H1 (cell line): ENCODE measurements around the gene DYNAP. TPM values are rescaled to one million over a fixed set of nuclear protein-coding genes. Genes with fewer than 3 reads are reported as not detected.

Source experiments
- CTCF ChIA-PET: fragments of 300-600 bp; sonication (Branson Sonifier 250); formaldehyde crosslinking; loops from one replicate; lab custom pipeline; 2021; ENCODE audit not compliant: partially characterized antibody; lab: Charles Lee
- POLR2A ChIA-PET: fragments of 300-600 bp; sonication (Branson Sonifier 250); formaldehyde crosslinking; loops from one replicate; lab custom pipeline; 2021; ENCODE audit warnings: inconsistent platforms; ENCODE audit not compliant: partially characterized antibody; lab: Charles Lee
- DNase-seq, 2 experiments: peaks; one replicate each; pipeline versions ENCODE4 v3.0.0 to v3.0.0-alpha.2; 2010 to 2022; ENCODE audit warnings: low spot score in 2 of 2, low read depth in 1 of 2, mixed read lengths in 1 of 2
- FAIRE-seq: peaks from 2 replicates; lab custom pipeline; 2011; peaks lifted over from hg19 to GRCh38; lab: Jason Lieb, UNC
- H2AFZ ChIP-seq: 2 replicates; pipeline ENCODE4 v1.8.1; 2012; ENCODE audit warnings: low read length, inconsistent platforms
- H2AK5ac ChIP-seq: 2 replicates; pipeline ENCODE4 v1.6.1; 2013; ENCODE audit warnings: low read depth, low read length
- H2BK120ac ChIP-seq: replicated peaks from 2 replicates; pipeline ENCODE3; 2013; ENCODE audit warnings: low read depth, low read length, inconsistent platforms
- H2BK12ac ChIP-seq: 2 replicates; pipeline ENCODE4 v1.6.1; 2013; ENCODE audit warnings: low read depth, low read length
- H2BK15ac ChIP-seq: 2 replicates; pipeline ENCODE4 v1.6.1; 2013; ENCODE audit warnings: low read length
- H2BK20ac ChIP-seq: 2 replicates; pipeline ENCODE4 v1.6.1; 2013; ENCODE audit warnings: low read length
- H2BK5ac ChIP-seq: 2 replicates; pipeline ENCODE4 v1.6.1; 2013; ENCODE audit warnings: low read depth, low read length
- H3K14ac ChIP-seq: 2 replicates; pipeline ENCODE4 v1.6.1; 2013; ENCODE audit warnings: inconsistent platforms; ENCODE audit not compliant: insufficient read length
- H3K18ac ChIP-seq: 2 replicates; pipeline ENCODE4 v1.6.1; 2013; ENCODE audit warnings: low read length; ENCODE audit errors: extremely low read depth
- H3K23ac ChIP-seq: 2 replicates; pipeline ENCODE4 v1.6.1; 2013; ENCODE audit warnings: inconsistent platforms; ENCODE audit not compliant: insufficient read length
- H3K23me2 ChIP-seq: 2 replicates; pipeline ENCODE4 v1.6.1; 2013; ENCODE audit warnings: low read depth, low read length
- H3K27ac ChIP-seq: 2 replicates; pipeline ENCODE4 v1.6.1; 2011; ENCODE audit warnings: low read depth, low read length, inconsistent platforms
- H3K27me3 ChIP-seq, 4 experiments: replicated peaks in 1 of 4; 1 replicate in 1 of 4; 2 replicates in 3 of 4; pipeline versions ENCODE4 v1.6.1 to v1.8.1; 2011 to 2013; ENCODE audit warnings: low read length in 3 of 4, mild to moderate bottlenecking in 3 of 4, inconsistent platforms in 2 of 4, mixed read lengths in 2 of 4, moderate library complexity in 1 of 4; ENCODE audit not compliant: control insufficient read depth in 3 of 4, insufficient read depth in 3 of 4; ENCODE audit errors: extremely low read depth in 1 of 4
- H3K36me3 ChIP-seq, 4 experiments: 2 replicates each; pipeline versions ENCODE4 v1.6.1 to v1.8.1; 2011 to 2013; ENCODE audit warnings: mild to moderate bottlenecking in 4 of 4, low read length in 3 of 4, moderate library complexity in 2 of 4, control low read depth in 1 of 4, inconsistent platforms in 1 of 4; ENCODE audit not compliant: insufficient read depth in 4 of 4, control insufficient read depth in 2 of 4
- H3K4ac ChIP-seq: replicated peaks from 2 replicates; pipeline ENCODE3; 2013; ENCODE audit warnings: low read length, low read depth, mixed read lengths, inconsistent platforms; ENCODE audit not compliant: insufficient read length
- H3K4me1 ChIP-seq, 4 experiments: replicated peaks in 1 of 4; 1 replicate in 1 of 4; 2 replicates in 3 of 4; pipeline versions ENCODE4 v1.6.1 to v1.8.1; 2011 to 2013; ENCODE audit warnings: low read length in 3 of 4, inconsistent platforms in 2 of 4, mixed read lengths in 1 of 4; ENCODE audit not compliant: insufficient read depth in 4 of 4, control insufficient read depth in 3 of 4
- H3K4me2 ChIP-seq, 2 experiments: 2 replicates each; pipeline versions ENCODE4 v1.6.1 to v1.8.1; 2011 to 2013; ENCODE audit warnings: low read depth in 2 of 2, low read length in 2 of 2, control low read depth in 1 of 2, inconsistent platforms in 1 of 2, mild to moderate bottlenecking in 1 of 2; ENCODE audit not compliant: insufficient read depth in 1 of 2
- H3K4me3 ChIP-seq, 4 experiments: fragments of 200-600, 300-600 bp in 1 of 4; sonication (generic), shearing (Covaris generic), sonication (Bioruptor Twin) in 1 of 4; 2 replicates each; pipeline versions ENCODE4 v1.5.1 to v1.8.1; 2011 to 2016; ENCODE audit warnings: low read length in 4 of 4, low read depth in 3 of 4, control low read depth in 2 of 4, inconsistent platforms in 2 of 4, mild to moderate bottlenecking in 2 of 4, mixed read lengths in 1 of 4, moderate library complexity in 1 of 4; ENCODE audit not compliant: insufficient read depth in 2 of 4; ENCODE audit errors: extremely low read depth in 1 of 4
- H3K56ac ChIP-seq: replicated peaks from 2 replicates; pipeline ENCODE3; 2013; ENCODE audit warnings: low read depth, mild to moderate bottlenecking, mixed read lengths, low read length, inconsistent platforms; ENCODE audit not compliant: insufficient read length
- H3K79me1 ChIP-seq: 2 replicates; pipeline ENCODE4 v1.6.1; 2013; ENCODE audit warnings: low read depth, low read length, control low read depth
- H3K79me2 ChIP-seq, 2 experiments: 2 replicates each; pipeline versions ENCODE4 v1.6.1 to v1.8.1; 2012 to 2013; ENCODE audit warnings: low read length in 2 of 2, mild to moderate bottlenecking in 2 of 2, inconsistent platforms in 1 of 2; ENCODE audit not compliant: insufficient read depth in 2 of 2, control insufficient read depth in 1 of 2
- H3K9ac ChIP-seq, 4 experiments: replicated peaks in 1 of 4; 1 replicate in 1 of 4; 2 replicates in 3 of 4; pipeline versions ENCODE4 v1.6.1 to v1.8.1; 2011 to 2013; ENCODE audit warnings: low read depth in 3 of 4, low read length in 3 of 4, control low read depth in 2 of 4, mild to moderate bottlenecking in 2 of 4, moderate library complexity in 2 of 4, inconsistent platforms in 1 of 4; ENCODE audit errors: extremely low read depth in 1 of 4
- H3K9me3 ChIP-seq, 2 experiments: 2 replicates each; pipeline versions ENCODE4 v1.6.1 to v1.8.1; 2012 to 2013; ENCODE audit warnings: mild to moderate bottlenecking in 2 of 2, moderate library complexity in 2 of 2, control low read depth in 1 of 2, inconsistent platforms in 1 of 2, low read depth in 1 of 2, low read length in 1 of 2, mixed read lengths in 1 of 2; ENCODE audit not compliant: insufficient read depth in 2 of 2
- H4K20me1 ChIP-seq, 2 experiments: replicated peaks in 1 of 2; 2 replicates each; pipeline versions ENCODE3 to v1.8.1; 2011 to 2013; ENCODE audit warnings: inconsistent platforms in 2 of 2, low read length in 2 of 2, mild to moderate bottlenecking in 1 of 2; ENCODE audit not compliant: insufficient read depth in 2 of 2, control insufficient read depth in 1 of 2
- H4K5ac ChIP-seq: 2 replicates; pipeline ENCODE4 v1.6.1; 2013; ENCODE audit warnings: low read length, low read depth, mixed read lengths, inconsistent platforms; ENCODE audit not compliant: insufficient read length
- H4K8ac ChIP-seq: 2 replicates; pipeline ENCODE4 v1.8.0; 2013; ENCODE audit warnings: mild to moderate bottlenecking, moderate library complexity, low read length, inconsistent platforms; ENCODE audit not compliant: insufficient read depth; ENCODE audit errors: extremely low read depth
- H4K91ac ChIP-seq: replicated peaks from 2 replicates; pipeline ENCODE3; 2013; ENCODE audit warnings: low read length, mixed read lengths, inconsistent platforms; ENCODE audit not compliant: insufficient read length
- CREB1 ChIP-seq: IDR thresholded peaks from 2 replicates; pipeline ENCODE4 v1.6.1; 2012; ENCODE audit warnings: inconsistent platforms
- EGR1 ChIP-seq: IDR thresholded peaks from 2 replicates; pipeline ENCODE4 v1.6.1; 2011; ENCODE audit warnings: low read depth, low read length, borderline replicate concordance
- EP300 ChIP-seq, 2 experiments: IDR thresholded peaks; 1 replicate in 1 of 2; 2 replicates in 1 of 2; pipeline ENCODE4 v1.6.1; 2011 to 2012; ENCODE audit warnings: low read depth in 2 of 2, low read length in 2 of 2, mild to moderate bottlenecking in 2 of 2, borderline replicate concordance in 1 of 2, inconsistent platforms in 1 of 2, moderate library complexity in 1 of 2
- EZH2 ChIP-seq: fragments of 200-600 bp; sonication (generic); IDR thresholded peaks from 2 replicates; pipeline ENCODE4 v1.7.1; 2012; ENCODE audit warnings: low read depth, mild to moderate bottlenecking, moderate library complexity, low read length, inconsistent platforms; ENCODE audit not compliant: severe bottlenecking
- KDM4A ChIP-seq: IDR thresholded peaks from one replicate; pipeline ENCODE4 v1.7.1; 2012; ENCODE audit warnings: low read depth, mild to moderate bottlenecking, moderate library complexity, low read length, inconsistent platforms; ENCODE audit not compliant: severe bottlenecking
- NANOG ChIP-seq: IDR thresholded peaks from 2 replicates; pipeline ENCODE4 v1.6.1; 2011; ENCODE audit warnings: low read length, low read depth, mild to moderate bottlenecking, inconsistent platforms; ENCODE audit not compliant: insufficient read depth, poor library complexity, severe bottlenecking
- RFX5 ChIP-seq: IDR thresholded peaks from 2 replicates; pipeline ENCODE4 v1.6.1; 2011; ENCODE audit warnings: low read depth, low read length, improper control_type of control experiment, borderline replicate concordance
- RXRA ChIP-seq: IDR thresholded peaks from 2 replicates; pipeline ENCODE4 v1.6.1; 2011; ENCODE audit warnings: low read depth, mild to moderate bottlenecking, low read length, moderate library complexity; ENCODE audit not compliant: insufficient read depth
- SP1 ChIP-seq: IDR thresholded peaks from 2 replicates; pipeline ENCODE4 v1.6.1; 2011; ENCODE audit warnings: low read depth, low read length
- SP4 ChIP-seq: IDR thresholded peaks from 2 replicates; pipeline ENCODE4 v1.6.1; 2012; ENCODE audit warnings: low read length, inconsistent platforms
- TAF7 ChIP-seq: optimal IDR thresholded peaks from 2 replicates; pipeline ENCODE3; 2011; ENCODE audit warnings: low read depth, mild to moderate bottlenecking, inconsistent platforms, low read length, moderate library complexity, borderline replicate concordance
- TBP ChIP-seq: IDR thresholded peaks from 2 replicates; pipeline ENCODE4 v1.6.1; 2011; ENCODE audit warnings: low read depth, low read length, improper control_type of control experiment
- USF2 ChIP-seq: IDR thresholded peaks from 2 replicates; pipeline ENCODE4 v1.6.1; 2011; ENCODE audit warnings: low read length, improper control_type of control experiment
- WGBS, 2 experiments: shearing (Covaris generic) in 1 of 2; methylation state at CpG; one replicate each; pipeline versions ENCODE4 v1.1.6 to v1.1.7; 2013 to 2015; ENCODE audit warnings: low lambda C conversion rate in 2 of 2, mixed read lengths in 2 of 2, inconsistent platforms in 1 of 2, low coverage in 1 of 2, missing lambda C conversion rate in 1 of 2; ENCODE audit not compliant: insufficient replicate concordance in 2 of 2, insufficient coverage in 1 of 2, insufficient read length in 1 of 2; ENCODE audit errors: extremely low coverage in 1 of 2, missing lambda C conversion rate in 1 of 2; 5-methylcytosine and 5-hydroxymethylcytosine counted together
- polyA plus RNA-seq, 7 experiments: library from polyadenylated mRNA; depleted of rRNA in 3 of 7; stranded (reverse) in 5 of 7; unstranded in 2 of 7; fragments of >200 nt in 5 of 7; fragments of 200-250 nt in 2 of 7; gene quantifications; 1 replicate in 5 of 7; 2 replicates in 1 of 7; 4 replicates in 1 of 7; pipeline versions ENCODE4 v1.2.1 to v1.2.3, GENCODE V29; 2011 to 2013; ENCODE audit warnings: missing spikeins in 2 of 7, mixed read lengths in 2 of 7
- total RNA-seq: library from RNA; stranded (reverse); fragmentation: NEBNext Ultra II Directional; extraction: Animal tissue kit (Norgen Biotek cat#: 25700); gene quantifications from 2 replicates; pipeline ENCODE4 v1.2.1, GENCODE V29; 2021

DYNAP gene
- total and polyA plus RNA-seq, 2 of the 8 experiments (the other 6 are each of a cell fraction or from before 2014, with no cell fraction given) = 0.22 to 1.5 TPM

- WGBS, 2 experiments = 86% methylated on average over 3 of the region's 3 CpGs; no CpG with 5 or more reads in 1 of the 2 experiments
- ChIA-PET POLR2A (no interaction called here), CTCF (no interaction called here)
- H3K79me2 ChIP-seq = no peaks in the 10 kb centered on the region
- H3K36me3 ChIP-seq = no peaks in the 10 kb centered on the region
- DNase-seq (no peak), FAIRE-seq (no peak)
- H3K18ac ChIP-seq = no peak overlapping the region
- H3K23me2 ChIP-seq = no peaks in the 10 kb centered on the region; the same call in 1 of the 2 replicates
- no peak overlapping the region for H4K5ac ChIP-seq
- no peak overlapping the region for H2BK20ac ChIP-seq
- no peak overlapping the region for H3K23ac ChIP-seq
- H2AFZ ChIP-seq = no peak overlapping the region
- no peak overlapping the region for H3K9ac ChIP-seq
- H3K14ac ChIP-seq = no peak overlapping the region
- no peak overlapping the region for H3K4me3 ChIP-seq
- H4K91ac ChIP-seq = no peak overlapping the region
- no peak overlapping the region for H2BK5ac ChIP-seq
- no peaks in the 10 kb centered on the region for H3K27me3 ChIP-seq
- H3K79me1 ChIP-seq = no peaks in the 10 kb centered on the region
- no peaks in the 10 kb centered on the region for H4K20me1 ChIP-seq
- no peaks in the 10 kb centered on the region for H3K4me1 ChIP-seq
- no peak overlapping the region for H3K4me2 ChIP-seq
- H3K56ac ChIP-seq = no peak overlapping the region
- no peak overlapping the region for H3K4ac ChIP-seq
- H2BK120ac ChIP-seq = no peak overlapping the region
- no peak overlapping the region for H3K27ac ChIP-seq
- H2BK15ac ChIP-seq = no peak overlapping the region
- no peak overlapping the region for H2BK12ac ChIP-seq
- no peak overlapping the region for H2AK5ac ChIP-seq
- H4K8ac ChIP-seq = no peak overlapping the region
- H3K9me3 ChIP-seq = peaks cover 4 to 9% of the 10 kb centered on the region in 2 experiments; a peak in 3 of 4 replicates
- no peak for TF ChIP-seq EGR1
- TF ChIP-seq TAF7 = no peak
- no peak for TF ChIP-seq SP1
- no peak for TF ChIP-seq CREB1
- no peak for TF ChIP-seq KDM4A
- no peak for TF ChIP-seq SP4
- TF ChIP-seq USF2 = no peak
- no peak for TF ChIP-seq RFX5
- TF ChIP-seq NANOG = no peak
- TF ChIP-seq EP300 (IDR thresholded peaks at IDR 0.05; ENCODE audit: borderline replicate concordance in 1 of 2, low read depth in 2 of 2, low read length in 2 of 2) = no peak
- TF ChIP-seq TBP = no peak
- TF ChIP-seq RXRA = no peak
- no peak for TF ChIP-seq EZH2
Observed at GRCh38 chr18:54616220-54616848, 25.3 kb downstream of the DYNAP start.
